Astrocyte (in vitro differentiated cells and primary cell): ENCODE data around the gene RIBC2. TPM values are rescaled to one million over a fixed set of nuclear protein-coding genes. Genes with fewer than 3 reads are reported as not detected.

ENCODE experiments used
- DNase-seq: peaks from one replicate; pipeline ENCODE4 v3.0.0-alpha.2; 2010; ENCODE audit warnings: low read depth
- FAIRE-seq: peaks from 2 replicates; lab custom pipeline; 2011; peaks lifted over from hg19 to GRCh38; lab: Jason Lieb, UNC
- H2AFZ ChIP-seq: 2 replicates; pipeline ENCODE4 v1.6.0; 2012; ENCODE audit warnings: low read depth, low read length, inconsistent platforms
- H3K27ac ChIP-seq: 2 replicates; pipeline ENCODE4 v1.5.1; 2011; ENCODE audit warnings: low read depth, low read length, inconsistent platforms
- H3K27me3 ChIP-seq: 2 replicates; pipeline ENCODE4 v1.6.0; 2011; ENCODE audit warnings: low read length, inconsistent platforms; ENCODE audit not compliant: insufficient read depth
- H3K36me3 ChIP-seq: 2 replicates; pipeline ENCODE4 v1.5.1; 2011; ENCODE audit warnings: low read length, inconsistent platforms; ENCODE audit not compliant: insufficient read depth
- H3K4me1 ChIP-seq: 2 replicates; pipeline ENCODE4 v1.5.1; 2011; ENCODE audit warnings: low read length, inconsistent platforms; ENCODE audit not compliant: insufficient read depth
- H3K4me2 ChIP-seq: 2 replicates; pipeline ENCODE4 v1.6.0; 2012; ENCODE audit warnings: low read length, inconsistent platforms
- H3K4me3 ChIP-seq: 2 replicates; pipeline ENCODE4 v1.5.1; 2011; ENCODE audit warnings: low read depth, mild to moderate bottlenecking, low read length, inconsistent platforms; ENCODE audit not compliant: insufficient read depth
- H3K79me2 ChIP-seq: 2 replicates; pipeline ENCODE4 v1.6.0; 2012; ENCODE audit warnings: mild to moderate bottlenecking, low read length, inconsistent platforms; ENCODE audit not compliant: insufficient read depth
- H3K9ac ChIP-seq: 2 replicates; pipeline ENCODE4 v1.6.0; 2012; ENCODE audit warnings: mild to moderate bottlenecking, low read length, inconsistent platforms
- H3K9me3 ChIP-seq: 2 replicates; pipeline ENCODE4 v1.5.1; 2012; ENCODE audit warnings: low read depth, mild to moderate bottlenecking, low read length, inconsistent platforms; ENCODE audit not compliant: insufficient read depth
- H4K20me1 ChIP-seq: 2 replicates; pipeline ENCODE4 v1.6.0; 2012; ENCODE audit warnings: low read length, inconsistent platforms; ENCODE audit not compliant: insufficient read depth
- H3K27ac Mint-ChIP-seq: one replicate; pipeline ENCODE4 v1.8.0; 2021; ENCODE audit warnings: mild to moderate bottlenecking, mixed read lengths; ENCODE audit not compliant: unreplicated experiment
- H3K27me3 Mint-ChIP-seq: one replicate; pipeline ENCODE4 v1.8.0; 2021; ENCODE audit warnings: low read depth, mixed read lengths; ENCODE audit not compliant: unreplicated experiment
- H3K36me3 Mint-ChIP-seq: one replicate; pipeline ENCODE4 v1.8.0; 2021; ENCODE audit warnings: low read depth, mixed read lengths; ENCODE audit not compliant: unreplicated experiment
- H3K4me1 Mint-ChIP-seq: one replicate; pipeline ENCODE4 v1.8.0; 2021; ENCODE audit warnings: low read depth, mixed read lengths; ENCODE audit not compliant: unreplicated experiment
- H3K4me3 Mint-ChIP-seq: one replicate; pipeline ENCODE4 v1.8.0; 2021; ENCODE audit warnings: mild to moderate bottlenecking, moderate library complexity, mixed read lengths; ENCODE audit not compliant: unreplicated experiment
- H3K9me3 Mint-ChIP-seq: one replicate; pipeline ENCODE4 v1.8.0; 2021; ENCODE audit warnings: mild to moderate bottlenecking, mixed read lengths; ENCODE audit not compliant: unreplicated experiment
- EZH2 ChIP-seq: IDR thresholded peaks from 2 replicates; pipeline ENCODE4 v1.6.1; 2012; ENCODE audit warnings: mild to moderate bottlenecking, low read length, inconsistent platforms; ENCODE audit not compliant: insufficient read depth
- total RNA-seq: library from RNA; stranded (reverse); gene quantifications from 2 replicates; pipeline ENCODE4 v1.2.1, GENCODE V29; 2021
- TF ChIP-seq, protein P1 (sequence below): IDR thresholded peaks from 2 replicates; pipeline ENCODE4 v1.5.1; 2011; ENCODE audit warnings: low read depth, mild to moderate bottlenecking, inconsistent platforms, low read length, moderate library complexity; ENCODE audit not compliant: insufficient read depth

RIBC2 gene
- total RNA-seq, 1 donor from 2014 or later = not detected

DNA sequence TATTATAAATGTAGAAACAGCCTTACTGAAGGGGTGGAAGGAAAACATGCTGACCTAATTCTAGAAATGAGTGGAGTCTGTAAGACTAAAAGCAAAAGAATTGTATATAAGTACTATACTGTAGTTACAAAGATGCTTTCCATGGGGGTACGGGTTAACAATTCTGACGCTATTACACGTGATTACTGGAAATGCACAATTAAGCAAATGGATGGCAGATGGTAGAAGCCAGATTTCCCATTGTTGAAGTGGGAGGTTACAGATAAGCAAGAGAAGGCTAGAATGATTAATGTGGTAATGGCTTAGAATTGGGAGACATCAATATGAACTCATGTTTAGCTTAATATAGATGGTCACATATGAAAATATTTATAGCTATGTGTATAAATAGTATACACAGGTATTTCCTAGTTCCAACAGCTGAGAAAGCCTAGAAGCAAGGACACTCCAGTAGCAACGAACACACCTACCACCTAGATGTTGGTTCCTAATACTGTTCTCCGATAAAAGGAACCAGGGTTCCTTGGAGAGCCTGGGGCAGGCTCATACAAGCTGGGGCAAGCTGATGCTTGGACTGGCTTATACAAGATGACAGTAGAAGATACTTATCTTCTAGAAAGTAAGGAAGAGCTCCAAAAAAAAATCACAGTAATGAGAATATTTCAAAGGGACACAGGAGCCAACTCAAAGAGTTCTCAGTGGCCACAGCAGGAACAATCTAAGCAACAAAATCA lies 13.6 kb upstream of the RIBC2 start:
- FAIRE-seq = no peak
- no peak overlapping the region for H3K4me3 Mint-ChIP-seq
- H3K9me3 Mint-ChIP-seq = no peaks in the 10 kb centered on the region
- TF ChIP-seq, protein P1, sequence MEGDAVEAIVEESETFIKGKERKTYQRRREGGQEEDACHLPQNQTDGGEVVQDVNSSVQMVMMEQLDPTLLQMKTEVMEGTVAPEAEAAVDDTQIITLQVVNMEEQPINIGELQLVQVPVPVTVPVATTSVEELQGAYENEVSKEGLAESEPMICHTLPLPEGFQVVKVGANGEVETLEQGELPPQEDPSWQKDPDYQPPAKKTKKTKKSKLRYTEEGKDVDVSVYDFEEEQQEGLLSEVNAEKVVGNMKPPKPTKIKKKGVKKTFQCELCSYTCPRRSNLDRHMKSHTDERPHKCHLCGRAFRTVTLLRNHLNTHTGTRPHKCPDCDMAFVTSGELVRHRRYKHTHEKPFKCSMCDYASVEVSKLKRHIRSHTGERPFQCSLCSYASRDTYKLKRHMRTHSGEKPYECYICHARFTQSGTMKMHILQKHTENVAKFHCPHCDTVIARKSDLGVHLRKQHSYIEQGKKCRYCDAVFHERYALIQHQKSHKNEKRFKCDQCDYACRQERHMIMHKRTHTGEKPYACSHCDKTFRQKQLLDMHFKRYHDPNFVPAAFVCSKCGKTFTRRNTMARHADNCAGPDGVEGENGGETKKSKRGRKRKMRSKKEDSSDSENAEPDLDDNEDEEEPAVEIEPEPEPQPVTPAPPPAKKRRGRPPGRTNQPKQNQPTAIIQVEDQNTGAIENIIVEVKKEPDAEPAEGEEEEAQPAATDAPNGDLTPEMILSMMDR = no peak
- no peak for TF ChIP-seq EZH2
- H3K36me3 ChIP-seq = no peaks in the 10 kb centered on the region
- H4K20me1 ChIP-seq = no peaks in the 10 kb centered on the region
- no peak overlapping the region for H3K4me3 ChIP-seq
- H3K79me2 ChIP-seq = no peaks in the 10 kb centered on the region
- no peak overlapping the region for H3K27ac Mint-ChIP-seq
- H3K27ac ChIP-seq = no peak overlapping the region
- no peaks in the 10 kb centered on the region for H3K4me1 Mint-ChIP-seq
- H2AFZ ChIP-seq = no peak overlapping the region
- DNase-seq = no peak
- H3K27me3 ChIP-seq = peaks cover 6% of the 10 kb centered on the region
- peaks cover 7% of the 10 kb centered on the region for H3K27me3 Mint-ChIP-seq
- no peaks in the 10 kb centered on the region for H3K36me3 Mint-ChIP-seq
- no peak overlapping the region for H3K4me2 ChIP-seq
- no peaks in the 10 kb centered on the region for H3K4me1 ChIP-seq
- no peak overlapping the region for H3K9ac ChIP-seq
- no peaks in the 10 kb centered on the region for H3K9me3 ChIP-seq

DNA sequence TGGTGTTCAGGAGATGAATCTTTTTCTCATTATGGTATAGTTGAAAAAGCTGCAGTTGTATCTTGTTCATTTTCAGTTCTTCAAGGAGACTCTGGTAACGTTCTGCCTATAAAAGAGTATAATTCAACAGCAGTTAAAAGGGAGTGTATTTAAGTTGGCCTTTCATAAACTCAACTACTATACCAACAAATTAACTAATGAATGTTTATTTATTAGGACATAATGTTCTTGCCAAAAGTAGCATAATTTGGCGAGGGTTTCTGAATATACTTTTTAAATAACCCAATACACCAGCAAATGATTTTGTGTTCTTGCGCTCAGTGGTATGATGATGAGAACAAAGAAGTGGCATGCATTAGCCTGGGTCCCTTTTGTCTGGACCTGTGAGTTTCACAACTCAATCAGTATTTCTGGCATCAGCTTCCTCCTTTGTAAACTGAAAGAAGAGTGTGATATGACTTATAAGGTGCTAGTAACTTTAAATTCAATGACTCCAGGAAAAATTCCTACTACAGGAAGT lies 11.0 kb upstream of the RIBC2 start:
- H3K4me3 ChIP-seq = no peak overlapping the region
- H3K4me1 Mint-ChIP-seq = no peaks in the 10 kb centered on the region
- H3K4me2 ChIP-seq = no peak overlapping the region
- H3K9me3 ChIP-seq = no peaks in the 10 kb centered on the region
- H2AFZ ChIP-seq = no peak overlapping the region
- TF ChIP-seq EZH2 = no peak
- TF ChIP-seq, protein P1 = no peak
- DNase-seq (no peak), FAIRE-seq (no peak)
- peaks cover 3% of the 10 kb centered on the region for H3K27me3 ChIP-seq
- H3K79me2 ChIP-seq = no peaks in the 10 kb centered on the region
- no peaks in the 10 kb centered on the region for H3K4me1 ChIP-seq
- no peaks in the 10 kb centered on the region for H3K36me3 ChIP-seq
- no peak overlapping the region for H3K27ac ChIP-seq
- H3K4me3 Mint-ChIP-seq = no peak overlapping the region
- no peak overlapping the region for H3K27ac Mint-ChIP-seq
- no peaks in the 10 kb centered on the region for H3K36me3 Mint-ChIP-seq
- peaks cover 7% of the 10 kb centered on the region for H3K27me3 Mint-ChIP-seq
- no peak overlapping the region for H3K9ac ChIP-seq
- H4K20me1 ChIP-seq = no peaks in the 10 kb centered on the region
- peaks cover 1% of the 10 kb centered on the region for H3K9me3 Mint-ChIP-seq

DNA sequence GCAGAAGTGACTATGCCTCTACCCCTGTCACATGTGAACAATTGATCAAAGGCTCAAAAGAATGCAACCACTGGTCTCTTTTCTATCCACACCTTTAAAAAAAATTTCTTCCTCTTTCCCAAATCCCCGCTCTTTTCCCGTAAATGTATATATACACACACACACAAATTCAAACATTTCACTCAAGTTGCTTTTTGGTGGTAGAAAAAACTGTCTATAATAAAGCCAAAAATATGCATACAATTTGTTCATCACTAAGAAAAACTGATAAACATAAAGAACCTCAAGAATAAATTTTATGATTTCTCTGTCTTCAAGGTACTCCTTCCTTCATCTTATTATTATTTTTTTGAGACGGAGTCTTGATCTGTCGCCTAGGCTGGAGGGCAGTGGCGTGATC lies 5.7 kb upstream of the RIBC2 start:
- H3K4me2 ChIP-seq = no peak overlapping the region
- H3K27me3 Mint-ChIP-seq = peaks cover 3% of the 10 kb centered on the region
- H3K36me3 Mint-ChIP-seq = no peaks in the 10 kb centered on the region
- DNase-seq = no peak
- no peak overlapping the region for H2AFZ ChIP-seq
- H3K27ac Mint-ChIP-seq = no peak overlapping the region
- no peak overlapping the region for H3K4me3 ChIP-seq
- H3K4me3 Mint-ChIP-seq = no peak overlapping the region
- no peaks in the 10 kb centered on the region for H3K9me3 ChIP-seq
- H3K36me3 ChIP-seq = no peaks in the 10 kb centered on the region
- peaks cover 4% of the 10 kb centered on the region for H3K9me3 Mint-ChIP-seq
- no peaks in the 10 kb centered on the region for H3K4me1 Mint-ChIP-seq
- no peak overlapping the region for H3K9ac ChIP-seq
- TF ChIP-seq EZH2 = no peak
- TF ChIP-seq, protein P1 = no peak
- H3K27ac ChIP-seq = no peak overlapping the region
- no peaks in the 10 kb centered on the region for H3K27me3 ChIP-seq
- H3K4me1 ChIP-seq = no peaks in the 10 kb centered on the region
- FAIRE-seq = no peak
- no peaks in the 10 kb centered on the region for H4K20me1 ChIP-seq
- no peaks in the 10 kb centered on the region for H3K79me2 ChIP-seq
